Esophagus squamous epithelium (tissue), 5 donors: ENCODE data around the gene TRERF1. TPM values are rescaled to one million over a fixed set of nuclear protein-coding genes. Genes with fewer than 3 reads are reported as not detected.

Source experiments
- DNase-seq: peaks from one replicate; lab custom pipeline; 2025; lab: John Stamatoyannopoulos, UW
- H3K27ac ChIP-seq, 4 donors: fragments of 200-600 bp; sonication (generic); one replicate each; pipeline ENCODE4 v1.5.1; 2016 to 2019; ENCODE audit warnings: mild to moderate bottlenecking in 1 of 4
- H3K27me3 ChIP-seq, 4 donors: fragments of 200-600 bp; sonication (generic); 1 replicate in 3 of 4; 2 replicates in 1 of 4; pipeline versions ENCODE4 v1.5.1 to v1.6.0; 2017 to 2021; ENCODE audit warnings: antibody characterized with exemption in 1 of 4
- H3K36me3 ChIP-seq, 3 donors: fragments of 200-600 bp; sonication (generic); one replicate each; pipeline ENCODE4 v1.5.1; 2016 to 2019
- H3K4me1 ChIP-seq, 3 donors: fragments of 200-600 bp; sonication (generic); one replicate each; pipeline ENCODE4 v1.5.1; 2017 to 2019
- H3K4me3 ChIP-seq, 4 donors: fragments of 200-600 bp; sonication (generic); 1 replicate in 3 of 4; 2 replicates in 1 of 4; pipeline ENCODE4 v1.5.1; 2016 to 2019; ENCODE audit warnings: mild to moderate bottlenecking in 2 of 4, moderate library complexity in 1 of 4
- H3K9me3 ChIP-seq, 3 donors: fragments of 200-600 bp; sonication (generic); one replicate each; pipeline ENCODE4 v1.5.1; 2016 to 2019
- POLR2A ChIP-seq, 4 donors: fragments of 450-650 bp; IDR thresholded peaks; one replicate each; pipeline ENCODE4 v1.6.1; 2017; ENCODE audit warnings: antibody characterized with exemption in 4 of 4, mild to moderate bottlenecking in 4 of 4, moderate library complexity in 3 of 4
- WGBS, 2 donors: methylation state at CpG; one replicate each; pipeline ENCODE4 v1.1.5; 2018; 5-methylcytosine and 5-hydroxymethylcytosine counted together
- intact Hi-C: fragments of 100-400 bp; cut with DNase I; formaldehyde crosslinking; loops from one replicate; pipeline ENCODE4 v1.15.0; 2022
- total RNA-seq, 4 donors: library from RNA; depleted of rRNA; stranded (reverse); fragments of >200 nt; gene quantifications; one replicate each; pipeline ENCODE4 v1.1.0, GENCODE V29; 2016
- TF ChIP-seq, protein P1 (sequence below), 6 experiments: fragments of 450-650 bp in 4 of 6; fragments of 200-600 bp in 2 of 6; sonication (generic) in 2 of 6; IDR thresholded peaks; one replicate each; pipeline ENCODE4 v1.5.1; 2016 to 2019; ENCODE audit warnings: antibody characterized with exemption in 6 of 6, mild to moderate bottlenecking in 4 of 6, moderate library complexity in 4 of 6
- donor health status: DM: yes; HTN: yes; CAD: no.

The TRERF1 gene
- total RNA-seq, 4 donors from 2014 or later = 5.5 to 13.8 (median 11.5) TPM

DNA sequence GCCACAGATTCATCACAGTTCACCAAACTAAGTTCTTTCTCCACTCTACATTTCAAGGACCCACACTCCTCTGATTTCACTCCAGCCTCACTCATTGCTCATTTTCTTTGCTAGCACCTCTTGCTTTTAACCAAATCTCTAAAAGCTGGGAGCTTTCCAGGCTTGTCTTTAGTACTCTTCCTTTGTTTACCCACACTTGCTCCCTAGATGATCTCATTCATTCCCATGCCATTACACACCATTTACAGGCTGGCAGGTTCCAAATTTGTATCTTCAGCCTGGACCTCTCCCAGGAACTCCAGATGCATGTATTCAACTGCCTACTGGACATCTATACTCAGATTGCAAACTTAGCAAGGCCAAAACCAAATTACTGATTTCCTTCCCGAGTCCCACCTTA is 251.7 kb downstream of the TRERF1 start:
- Histone ChIP-seq H3K36me3 (peaks cover 0 to 10% (median 0%) of the 10 kb centered on the region in 3 donors), H3K4me1 (peaks cover 0 to 44% (median 14%) of the 10 kb centered on the region in 3 donors), H3K27ac (peak overlapping the region in 3 of 4 donors; percentile 12 to 70 (median 46)), H3K4me3 (no peak overlapping the region), H3K27me3 (no peaks in the 10 kb centered on the region), H3K9me3 (no peaks in the 10 kb centered on the region)
- no peak for DNase-seq
- TF ChIP-seq POLR2A (IDR thresholded peaks at IDR 0.05) = no peak
- TF ChIP-seq, protein P1, sequence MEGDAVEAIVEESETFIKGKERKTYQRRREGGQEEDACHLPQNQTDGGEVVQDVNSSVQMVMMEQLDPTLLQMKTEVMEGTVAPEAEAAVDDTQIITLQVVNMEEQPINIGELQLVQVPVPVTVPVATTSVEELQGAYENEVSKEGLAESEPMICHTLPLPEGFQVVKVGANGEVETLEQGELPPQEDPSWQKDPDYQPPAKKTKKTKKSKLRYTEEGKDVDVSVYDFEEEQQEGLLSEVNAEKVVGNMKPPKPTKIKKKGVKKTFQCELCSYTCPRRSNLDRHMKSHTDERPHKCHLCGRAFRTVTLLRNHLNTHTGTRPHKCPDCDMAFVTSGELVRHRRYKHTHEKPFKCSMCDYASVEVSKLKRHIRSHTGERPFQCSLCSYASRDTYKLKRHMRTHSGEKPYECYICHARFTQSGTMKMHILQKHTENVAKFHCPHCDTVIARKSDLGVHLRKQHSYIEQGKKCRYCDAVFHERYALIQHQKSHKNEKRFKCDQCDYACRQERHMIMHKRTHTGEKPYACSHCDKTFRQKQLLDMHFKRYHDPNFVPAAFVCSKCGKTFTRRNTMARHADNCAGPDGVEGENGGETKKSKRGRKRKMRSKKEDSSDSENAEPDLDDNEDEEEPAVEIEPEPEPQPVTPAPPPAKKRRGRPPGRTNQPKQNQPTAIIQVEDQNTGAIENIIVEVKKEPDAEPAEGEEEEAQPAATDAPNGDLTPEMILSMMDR (IDR thresholded peaks at IDR 0.05) = no peak
- intact Hi-C loops = no loop called here
- 55 to 79% methylated on average over 1 of the region's 1 CpG for WGBS, 2 donors

DNA sequence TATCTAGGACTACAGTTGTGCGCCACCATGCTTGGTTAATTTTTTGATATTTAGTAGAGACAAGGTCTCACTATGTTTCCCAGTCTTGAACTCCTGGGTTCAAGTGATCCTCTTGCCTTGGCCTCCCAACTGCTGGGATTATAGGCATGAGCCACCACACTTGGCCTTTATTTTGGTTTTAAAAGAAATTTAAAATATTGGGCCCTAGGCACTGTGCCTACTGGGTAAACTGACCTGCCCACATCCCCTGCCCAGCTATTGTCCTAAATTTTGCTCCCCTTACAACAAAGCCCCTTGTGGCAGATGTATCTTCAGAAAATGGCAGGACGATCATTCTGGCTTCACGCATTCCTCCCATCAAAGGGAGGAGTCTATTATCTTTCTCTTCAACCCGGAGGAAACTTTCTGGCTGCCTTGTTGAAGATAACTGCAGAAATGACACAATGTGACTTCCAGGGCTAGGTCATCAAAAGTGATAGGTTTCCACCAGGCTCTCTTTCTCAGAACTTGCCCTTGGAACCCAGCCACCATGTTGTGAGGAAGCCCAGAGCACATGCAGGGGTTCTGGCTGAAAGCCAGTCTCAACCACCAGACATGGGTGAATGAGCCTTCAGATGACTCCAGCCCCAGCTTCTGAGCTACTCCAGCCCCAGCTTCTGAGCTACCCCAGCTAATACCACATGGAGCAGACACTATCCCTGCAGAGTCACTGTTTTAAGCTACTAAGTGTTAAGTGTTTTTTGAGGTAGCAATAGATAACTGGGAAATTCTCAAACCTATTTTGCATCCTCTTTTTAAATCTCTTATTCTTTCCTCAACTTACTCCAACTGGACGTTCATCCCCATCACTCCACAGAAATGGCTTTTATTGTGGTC is 252.4 kb downstream of the TRERF1 start:
- Histone ChIP-seq H3K27me3 (no peaks in the 10 kb centered on the region), H3K36me3 (peaks cover 0 to 4% (median 0%) of the 10 kb centered on the region in 3 donors), H3K4me3 (no peak overlapping the region), H3K4me1 (peaks cover 0 to 39% (median 14%) of the 10 kb centered on the region in 3 donors), H3K9me3 (no peaks in the 10 kb centered on the region), H3K27ac (peak overlapping the region in 3 of 4 donors; percentile 12 to 46 (median 36))
- intact Hi-C loops = no loop called here
- TF ChIP-seq, protein P1 (IDR thresholded peaks at IDR 0.05) = no peak
- TF ChIP-seq POLR2A (IDR thresholded peaks at IDR 0.05) = no peak
- 81 to 92% methylated on average over 5 of the region's 5 CpGs for WGBS, 2 donors
- no peak for DNase-seq

DNA sequence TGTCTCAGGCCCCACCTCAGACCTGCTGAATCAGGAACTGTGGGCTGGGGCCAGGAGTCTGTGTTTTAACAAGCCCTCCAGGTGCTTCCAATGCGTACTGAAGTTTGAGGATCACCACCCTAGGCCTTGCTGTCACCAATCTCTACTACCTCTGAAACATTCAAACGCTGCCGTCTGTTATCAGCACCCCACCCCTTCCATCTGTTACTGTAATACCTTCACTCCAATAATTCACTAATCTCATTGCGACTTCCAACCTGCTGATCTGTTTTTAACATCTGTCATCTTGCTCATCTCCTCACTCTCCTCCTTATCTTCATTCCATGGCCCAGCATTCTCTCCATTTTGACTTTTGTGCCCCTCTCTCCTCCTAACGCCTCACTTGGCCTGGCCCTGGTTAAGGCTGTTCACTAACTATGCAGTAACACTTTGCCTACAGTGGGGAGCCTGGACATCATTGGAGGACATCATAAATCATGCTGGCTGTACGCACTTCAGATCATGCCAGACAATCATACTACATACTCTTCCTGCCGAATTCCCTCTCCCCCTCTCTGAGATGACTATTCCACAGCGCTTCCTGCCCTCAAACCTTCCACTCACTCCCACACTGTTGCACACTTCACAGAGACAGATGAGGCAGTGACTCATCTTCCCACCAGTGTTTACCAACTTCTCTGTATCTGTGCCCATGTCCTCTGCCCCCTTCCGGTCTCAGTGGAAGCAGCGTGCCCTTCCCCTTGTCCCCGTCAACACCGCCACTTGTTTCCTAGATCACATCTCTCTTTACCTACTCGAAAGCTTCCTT is 254.0 kb downstream of the TRERF1 start:
- Histone ChIP-seq H3K27ac (peak overlapping the region in 3 of 4 donors; percentile 1 to 68 (median 30)), H3K36me3 (no peaks in the 10 kb centered on the region), H3K4me3 (no peak overlapping the region), H3K4me1 (peaks cover 4 to 50% (median 24%) of the 10 kb centered on the region in 3 donors), H3K27me3 (no peaks in the 10 kb centered on the region), H3K9me3 (no peaks in the 10 kb centered on the region)
- WGBS, 2 donors = 49 to 52% methylated on average over 13 of the region's 13 CpGs
- intact Hi-C loops = no loop called here
- DNase-seq = no peak
- TF ChIP-seq, protein P1 (IDR thresholded peaks at IDR 0.05) = no peak
- TF ChIP-seq POLR2A (IDR thresholded peaks at IDR 0.05) = no peak

DNA sequence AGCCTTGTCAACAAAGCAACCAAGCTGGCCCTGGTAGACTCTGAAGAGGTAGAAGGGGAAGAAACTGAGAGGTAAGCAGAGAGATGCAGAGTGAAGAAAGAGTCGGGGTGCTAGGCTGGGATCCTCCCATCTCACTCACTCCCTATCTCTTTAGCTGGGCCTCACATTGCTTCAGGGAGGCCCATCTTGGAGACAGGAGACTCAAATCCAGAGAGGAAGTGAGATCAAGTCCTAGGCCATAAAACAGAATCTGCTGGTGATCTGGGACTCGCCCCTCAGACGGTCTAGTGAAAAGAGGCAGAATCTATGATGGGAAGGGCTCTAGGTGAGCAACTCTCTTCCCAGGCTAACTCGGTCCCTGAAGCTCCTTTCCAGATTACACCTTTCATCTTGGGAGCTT is 256.3 kb downstream of the TRERF1 start:
- no peaks in the 10 kb centered on the region for H3K9me3 ChIP-seq
- H3K27me3 ChIP-seq = no peaks in the 10 kb centered on the region
- intact Hi-C loops = no loop called here
- TF ChIP-seq, protein P1 (IDR thresholded peaks at IDR 0.05) = no peak
- no peak for TF ChIP-seq POLR2A (IDR thresholded peaks at IDR 0.05)
- WGBS, 2 donors = 78 to 96% methylated on average over 4 of the region's 4 CpGs
- H3K36me3 ChIP-seq = no peaks in the 10 kb centered on the region
- H3K27ac ChIP-seq = no peak overlapping the region
- H3K4me3 ChIP-seq = no peak overlapping the region
- no peak for DNase-seq
- peaks cover 4 to 43% (median 18%) of the 10 kb centered on the region in 3 donors for H3K4me1 ChIP-seq
